Adrenal gland (tissue), 5 donors: ENCODE data around the gene SEBOX.

Experiments used
- POLR2A ChIP-seq, 2 donors: fragments of 450-650 bp; IDR thresholded peaks; one replicate each; pipeline ENCODE4 v1.6.1; 2017; ENCODE audit warnings: antibody characterized with exemption in 2 of 2, mild to moderate bottlenecking in 2 of 2, moderate library complexity in 1 of 2
- TF ChIP-seq, protein P1 (sequence below), 6 experiments: fragments of 450-650 bp in 4 of 6; fragments of 200-600 bp in 2 of 6; sonication (generic) in 1 of 6; IDR thresholded peaks; 1 replicate in 5 of 6; 2 replicates in 1 of 6; pipeline versions ENCODE4 v1.5.1 to v1.8.0; 2016 to 2021; ENCODE audit warnings: antibody characterized with exemption in 6 of 6, mild to moderate bottlenecking in 2 of 6, moderate library complexity in 1 of 6
- donor health status: DM: no; HTN: no; CAD: no.

DNA sequence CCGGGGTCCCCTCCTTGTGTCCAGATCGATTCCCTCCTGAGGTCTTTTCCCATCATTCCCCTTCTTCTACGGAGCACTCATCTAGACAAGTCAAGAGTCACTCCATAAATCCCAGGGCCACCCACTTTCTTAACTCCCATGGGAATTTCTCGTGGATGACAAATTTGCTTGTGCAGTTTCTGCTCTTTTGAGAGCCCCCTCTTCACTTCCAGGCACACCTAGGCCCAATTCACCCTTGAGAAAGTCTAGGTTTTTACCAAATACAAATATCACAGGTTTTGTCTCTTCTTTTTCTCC lies 7.2 kb downstream of the SEBOX start:
- no peak for TF ChIP-seq POLR2A (IDR thresholded peaks at IDR 0.05)
- TF ChIP-seq, protein P1, sequence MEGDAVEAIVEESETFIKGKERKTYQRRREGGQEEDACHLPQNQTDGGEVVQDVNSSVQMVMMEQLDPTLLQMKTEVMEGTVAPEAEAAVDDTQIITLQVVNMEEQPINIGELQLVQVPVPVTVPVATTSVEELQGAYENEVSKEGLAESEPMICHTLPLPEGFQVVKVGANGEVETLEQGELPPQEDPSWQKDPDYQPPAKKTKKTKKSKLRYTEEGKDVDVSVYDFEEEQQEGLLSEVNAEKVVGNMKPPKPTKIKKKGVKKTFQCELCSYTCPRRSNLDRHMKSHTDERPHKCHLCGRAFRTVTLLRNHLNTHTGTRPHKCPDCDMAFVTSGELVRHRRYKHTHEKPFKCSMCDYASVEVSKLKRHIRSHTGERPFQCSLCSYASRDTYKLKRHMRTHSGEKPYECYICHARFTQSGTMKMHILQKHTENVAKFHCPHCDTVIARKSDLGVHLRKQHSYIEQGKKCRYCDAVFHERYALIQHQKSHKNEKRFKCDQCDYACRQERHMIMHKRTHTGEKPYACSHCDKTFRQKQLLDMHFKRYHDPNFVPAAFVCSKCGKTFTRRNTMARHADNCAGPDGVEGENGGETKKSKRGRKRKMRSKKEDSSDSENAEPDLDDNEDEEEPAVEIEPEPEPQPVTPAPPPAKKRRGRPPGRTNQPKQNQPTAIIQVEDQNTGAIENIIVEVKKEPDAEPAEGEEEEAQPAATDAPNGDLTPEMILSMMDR (IDR thresholded peaks at IDR 0.05), result no peak
